ENCODE measurements around the gene SPOCD1.
A peak's percentile ranks its signal among the peaks of the same experiment; 100 is the strongest.

SPOCD1 gene

GRCh38 chr1:31781138-31781755 lies 34.6 kb downstream of the SPOCD1 start:
- Mint-ChIP-seq H3K4me1 (ENCODE audit: low read depth) (no peaks in the 10 kb centered on the region), H3K36me3 (no peaks in the 10 kb centered on the region), H3K27me3 (peaks cover 5% of the 10 kb centered on the region), H3K4me3 (no peak overlapping the region), H3K9me3 (ENCODE audit: low read depth) (no peaks in the 10 kb centered on the region), H3K27ac (no peak overlapping the region)

- H3K36me3 Mint-ChIP-seq, result no peaks in the 10 kb centered on the region
- H3K4me3 Mint-ChIP-seq, result no peak overlapping the region
- H3K27me3 Mint-ChIP-seq, result peaks cover 7% of the 10 kb centered on the region
- no peaks in the 10 kb centered on the region for H3K4me1 Mint-ChIP-seq (ENCODE audit: low read depth)
- H3K9me3 Mint-ChIP-seq (ENCODE audit: low read depth), result no peaks in the 10 kb centered on the region
- H3K27ac Mint-ChIP-seq, result no peak overlapping the region
Observed at GRCh38 chr1:31780632-31781031, 35.2 kb downstream of the SPOCD1 start.

DNA sequence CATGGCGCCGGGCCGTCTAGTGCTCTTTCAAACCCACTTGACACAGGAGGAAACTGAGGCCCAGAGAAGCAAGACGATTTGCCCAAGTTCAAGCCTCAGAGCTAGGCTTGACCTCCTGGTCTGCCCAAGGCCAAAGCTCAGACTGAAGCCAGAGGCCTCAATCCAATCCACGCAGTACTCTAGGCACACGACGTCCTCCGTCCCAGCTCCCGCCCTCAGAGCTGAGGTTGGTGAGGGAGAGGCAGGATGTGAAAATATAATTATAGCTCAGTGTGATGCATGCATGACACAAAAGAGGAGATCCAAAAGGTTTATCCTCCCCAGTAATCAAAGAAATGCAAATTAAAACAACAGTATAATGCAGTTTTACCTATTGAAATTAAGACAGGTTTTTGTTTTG lies 36.1 kb downstream of the SPOCD1 start:
- no peaks in the 10 kb centered on the region for H3K36me3 Mint-ChIP-seq
- no peaks in the 10 kb centered on the region for H3K4me1 Mint-ChIP-seq (ENCODE audit: low read depth)
- H3K9me3 Mint-ChIP-seq (ENCODE audit: low read depth), result no peaks in the 10 kb centered on the region
- H3K27me3 Mint-ChIP-seq, result peaks cover 11% of the 10 kb centered on the region
- H3K4me3 Mint-ChIP-seq, result no peak overlapping the region
- no peak overlapping the region for H3K27ac Mint-ChIP-seq

DNA sequence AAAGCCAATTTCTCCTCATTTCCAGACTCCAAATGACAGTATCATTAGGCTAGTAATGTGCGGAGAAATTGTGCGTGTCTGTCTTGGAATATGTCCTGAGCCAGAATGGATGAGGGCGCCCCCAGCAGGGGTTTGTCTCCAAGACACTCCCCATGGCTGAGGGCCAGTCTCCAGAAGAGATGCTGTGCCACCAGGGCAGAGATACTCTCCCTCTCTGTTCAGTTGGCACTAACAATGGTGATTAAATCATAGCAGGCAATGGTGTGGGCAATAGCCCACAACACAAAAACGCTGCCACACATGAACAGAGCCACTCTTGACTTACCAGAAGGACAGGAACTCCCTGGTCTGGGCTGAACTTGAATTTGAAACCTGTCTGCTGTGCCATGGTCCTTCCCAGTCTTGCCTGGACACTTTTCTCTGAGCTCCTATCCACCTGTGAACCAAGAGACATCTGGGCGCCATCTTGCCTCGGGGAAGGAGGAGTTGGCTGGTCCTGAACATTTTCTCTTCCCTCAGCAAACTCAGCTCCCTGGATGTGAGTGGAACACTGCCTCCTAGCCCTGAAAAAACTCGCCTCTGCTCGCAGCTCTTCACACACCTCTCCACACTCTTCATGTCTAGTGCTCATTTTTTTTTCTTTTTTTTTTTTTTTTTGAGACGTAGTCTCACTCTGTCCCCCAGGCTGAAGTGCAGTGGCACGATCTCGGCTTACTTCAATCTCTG lies 36.9 kb downstream of the SPOCD1 start:
- H3K4me3 Mint-ChIP-seq, result no peak overlapping the region
- H3K27ac Mint-ChIP-seq, result no peak overlapping the region
- peaks cover 17% of the 10 kb centered on the region for H3K27me3 Mint-ChIP-seq
- H3K36me3 Mint-ChIP-seq, result no peaks in the 10 kb centered on the region
- peaks cover 3% of the 10 kb centered on the region for H3K4me1 Mint-ChIP-seq (ENCODE audit: low read depth)
- no peaks in the 10 kb centered on the region for H3K9me3 Mint-ChIP-seq (ENCODE audit: low read depth)

GRCh38 chr1:31776516-31776915 lies 39.3 kb downstream of the SPOCD1 start:
- H3K4me1 Mint-ChIP-seq (ENCODE audit: low read depth), result peaks cover 19% of the 10 kb centered on the region

GRCh38 chr1:31776032-31776431 lies 39.8 kb downstream of the SPOCD1 start:
- H3K4me3 Mint-ChIP-seq, result no peak overlapping the region
- no peaks in the 10 kb centered on the region for H3K36me3 Mint-ChIP-seq
- no peaks in the 10 kb centered on the region for H3K9me3 Mint-ChIP-seq (ENCODE audit: low read depth)
- peaks cover 21% of the 10 kb centered on the region for H3K27me3 Mint-ChIP-seq
- H3K27ac Mint-ChIP-seq, result no peak overlapping the region
- H3K4me1 Mint-ChIP-seq (ENCODE audit: low read depth), result peaks cover 24% of the 10 kb centered on the region

More at GRCh38 chr1:31776516-31776915, 39.3 kb downstream of the SPOCD1 start:
- Mint-ChIP-seq H3K4me3 (no peak overlapping the region), H3K27ac (no peak overlapping the region), H3K9me3 (ENCODE audit: low read depth) (no peaks in the 10 kb centered on the region), H3K36me3 (no peaks in the 10 kb centered on the region), H3K27me3 (peaks cover 21% of the 10 kb centered on the region)

DNA sequence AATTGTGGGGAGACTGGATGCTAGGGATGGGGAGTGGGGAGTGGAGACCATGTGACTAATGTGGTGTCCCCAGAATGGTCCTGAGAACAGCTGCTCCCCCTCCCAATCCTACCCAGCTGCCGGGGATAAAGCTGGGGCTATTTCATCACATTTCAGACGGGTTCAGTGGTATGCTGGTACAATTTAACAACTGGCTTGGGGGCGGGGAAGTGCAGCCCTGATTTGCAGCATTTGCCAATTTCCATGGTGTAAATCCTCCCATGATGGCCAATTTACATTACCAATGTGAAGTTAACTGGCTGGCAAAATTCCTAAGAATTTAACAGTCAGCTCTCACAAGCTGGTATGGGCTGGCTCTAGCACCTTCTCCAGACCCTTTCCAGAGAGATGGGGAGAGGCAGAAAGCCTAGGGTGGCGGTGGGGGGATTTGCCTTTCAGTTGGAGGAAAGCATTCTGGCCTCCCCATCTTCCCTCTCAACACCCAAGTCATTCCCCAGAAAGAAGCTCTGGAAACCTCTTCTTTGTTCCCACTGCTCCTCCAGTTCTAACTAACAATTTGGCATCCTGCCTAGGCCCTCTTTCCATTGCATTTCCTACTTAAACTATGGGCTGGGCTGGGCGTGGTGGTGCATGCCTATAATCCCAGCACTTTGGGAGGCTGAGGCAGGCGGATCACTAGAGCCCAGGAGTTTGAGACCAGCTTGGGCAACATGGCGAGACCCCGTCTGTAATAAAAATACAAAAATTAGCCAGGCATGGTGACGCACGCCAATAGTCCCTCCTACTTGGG lies 40.4 kb downstream of the SPOCD1 start:
- H3K9me3 Mint-ChIP-seq (ENCODE audit: low read depth), result no peaks in the 10 kb centered on the region
- peaks cover 21% of the 10 kb centered on the region for H3K27me3 Mint-ChIP-seq
- peaks cover 30% of the 10 kb centered on the region for H3K4me1 Mint-ChIP-seq (ENCODE audit: low read depth)
- H3K27ac Mint-ChIP-seq, result no peak overlapping the region
- no peak overlapping the region for H3K4me3 Mint-ChIP-seq
- no peaks in the 10 kb centered on the region for H3K36me3 Mint-ChIP-seq

- Mint-ChIP-seq H3K4me3 (no peak overlapping the region), H3K27me3 (peaks cover 19% of the 10 kb centered on the region), H3K27ac (no peak overlapping the region)
Observed at GRCh38 chr1:31774495-31774894, 41.3 kb downstream of the SPOCD1 start.

GRCh38 chr1:31773861-31774260 lies 42.0 kb downstream of the SPOCD1 start:
- Mint-ChIP-seq H3K27me3 (peaks cover 19% of the 10 kb centered on the region), H3K9me3 (ENCODE audit: low read depth) (no peaks in the 10 kb centered on the region), H3K4me3 (no peak overlapping the region), H3K27ac (no peak overlapping the region), H3K36me3 (no peaks in the 10 kb centered on the region), H3K4me1 (ENCODE audit: low read depth) (peaks cover 37% of the 10 kb centered on the region)

More at GRCh38 chr1:31774495-31774894, 41.3 kb downstream of the SPOCD1 start:
- H3K36me3 Mint-ChIP-seq, result no peaks in the 10 kb centered on the region
- H3K9me3 Mint-ChIP-seq (ENCODE audit: low read depth), result no peaks in the 10 kb centered on the region
- peaks cover 31% of the 10 kb centered on the region for H3K4me1 Mint-ChIP-seq (ENCODE audit: low read depth)

GRCh38 chr1:31772669-31773248 lies 43.1 kb downstream of the SPOCD1 start:
- no peak overlapping the region for H3K27ac Mint-ChIP-seq
- H3K9me3 Mint-ChIP-seq (ENCODE audit: low read depth), result no peaks in the 10 kb centered on the region
- peaks cover 19% of the 10 kb centered on the region for H3K27me3 Mint-ChIP-seq
- peak overlapping the region; percentile 84 for H3K4me3 Mint-ChIP-seq
- H3K4me1 Mint-ChIP-seq (ENCODE audit: low read depth), result peaks cover 40% of the 10 kb centered on the region
- H3K36me3 Mint-ChIP-seq, result no peaks in the 10 kb centered on the region

DNA sequence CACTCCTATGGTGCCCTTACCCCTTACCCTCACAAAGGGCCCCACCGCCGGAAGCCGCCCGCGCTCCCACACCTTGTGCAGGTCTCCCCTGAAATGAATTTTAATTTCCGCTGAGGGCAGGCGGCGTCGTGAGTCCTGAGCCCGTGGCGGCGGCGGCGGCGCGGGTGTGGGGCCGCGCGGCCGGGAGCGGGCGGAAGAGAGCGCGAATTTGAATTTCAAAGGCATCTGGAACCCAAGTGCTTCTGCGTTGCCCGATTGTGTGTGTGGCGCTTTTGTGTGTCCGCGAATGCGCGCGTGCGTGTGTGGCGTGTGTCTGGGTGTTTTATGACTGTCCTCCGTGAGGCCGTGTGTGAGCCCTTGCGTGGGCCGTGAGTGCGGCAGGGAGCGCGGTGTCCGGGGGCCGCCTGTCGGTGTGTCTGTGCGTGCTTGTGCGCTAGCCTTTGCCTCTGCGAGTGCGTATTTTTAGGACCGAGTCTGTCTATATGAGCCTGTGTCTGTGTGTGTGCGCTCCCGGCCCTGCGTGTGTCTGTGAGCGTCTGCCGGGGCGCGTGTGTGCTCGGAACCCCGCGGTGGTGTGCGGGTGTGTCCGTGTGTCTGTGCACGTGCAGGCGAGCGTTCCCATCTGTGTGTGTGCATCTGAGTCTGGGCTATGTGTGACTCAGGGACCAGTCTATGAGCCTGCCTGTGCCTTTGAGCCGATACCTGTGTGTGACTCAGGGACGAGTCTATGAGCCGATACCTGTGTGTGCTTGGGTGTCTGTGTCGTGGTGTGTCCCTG lies 43.7 kb downstream of the SPOCD1 start:
- H3K9me3 Mint-ChIP-seq (ENCODE audit: low read depth), result no peaks in the 10 kb centered on the region
- H3K4me1 Mint-ChIP-seq (ENCODE audit: low read depth), result peaks cover 40% of the 10 kb centered on the region
- H3K4me3 Mint-ChIP-seq, result peak overlapping the region; percentile 84
- no peaks in the 10 kb centered on the region for H3K36me3 Mint-ChIP-seq
- peaks cover 19% of the 10 kb centered on the region for H3K27me3 Mint-ChIP-seq
- peak overlapping the region; percentile 87 for H3K27ac Mint-ChIP-seq

DNA sequence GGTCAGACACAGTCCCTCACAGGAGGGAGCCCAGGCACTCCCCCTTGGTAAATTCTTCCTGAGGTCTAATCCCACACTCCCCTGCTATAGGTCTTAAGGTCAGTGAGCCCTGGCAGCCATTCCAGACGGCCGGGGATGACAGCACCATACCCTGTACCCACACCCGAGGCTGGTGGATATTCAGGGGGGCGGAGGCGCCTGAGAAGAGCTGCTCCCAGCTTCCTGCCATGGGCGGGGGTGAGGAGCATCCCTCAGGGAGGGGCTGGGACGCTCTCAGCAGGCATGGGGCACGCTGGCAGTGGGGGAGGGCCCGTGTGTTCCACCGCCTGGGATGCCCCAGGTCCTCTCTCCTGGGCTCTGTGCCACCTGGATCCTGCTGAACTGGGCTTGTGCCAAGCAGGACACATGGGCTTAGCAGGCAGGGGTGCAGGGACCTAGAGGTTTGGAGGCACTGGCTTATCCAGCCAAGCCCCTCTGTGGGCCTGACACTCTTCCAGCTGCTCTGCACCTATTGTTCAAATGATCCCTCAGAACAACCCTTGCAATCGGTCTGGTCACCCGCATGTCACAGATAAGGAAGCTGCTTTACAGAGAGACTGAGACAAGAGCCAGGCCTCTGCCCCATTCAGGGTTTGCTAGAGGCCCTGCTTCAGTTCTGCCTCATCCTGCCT lies 46.0 kb downstream of the SPOCD1 start:
- H3K27ac Mint-ChIP-seq, result no peak overlapping the region
- H3K9me3 Mint-ChIP-seq (ENCODE audit: low read depth), result no peaks in the 10 kb centered on the region
- H3K4me3 Mint-ChIP-seq, result no peak overlapping the region
- H3K27me3 Mint-ChIP-seq, result peaks cover 11% of the 10 kb centered on the region
- H3K36me3 Mint-ChIP-seq, result no peaks in the 10 kb centered on the region
- H3K4me1 Mint-ChIP-seq (ENCODE audit: low read depth), result peaks cover 40% of the 10 kb centered on the region

- H3K4me1 Mint-ChIP-seq (ENCODE audit: low read depth), result peaks cover 42% of the 10 kb centered on the region
- H3K36me3 Mint-ChIP-seq, result no peaks in the 10 kb centered on the region
- H3K27me3 Mint-ChIP-seq, result peaks cover 8% of the 10 kb centered on the region
- H3K9me3 Mint-ChIP-seq (ENCODE audit: low read depth), result no peaks in the 10 kb centered on the region
- peak overlapping the region; percentile 55 for H3K27ac Mint-ChIP-seq
- H3K4me3 Mint-ChIP-seq, result no peak overlapping the region
Observed at GRCh38 chr1:31768939-31769704, 46.7 kb downstream of the SPOCD1 start.
